ENCODE results near the gene TCEAL3.
"Not testable (repeated sequence)": the region's sequence is repeated elsewhere in the genome, so short reads cannot be mapped to it uniquely, and the experiment has no call there.

TCEAL3 gene, protein sequence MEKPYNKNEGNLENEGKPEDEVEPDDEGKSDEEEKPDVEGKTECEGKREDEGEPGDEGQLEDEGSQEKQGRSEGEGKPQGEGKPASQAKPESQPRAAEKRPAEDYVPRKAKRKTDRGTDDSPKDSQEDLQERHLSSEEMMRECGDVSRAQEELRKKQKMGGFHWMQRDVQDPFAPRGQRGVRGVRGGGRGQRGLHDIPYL

DNA sequence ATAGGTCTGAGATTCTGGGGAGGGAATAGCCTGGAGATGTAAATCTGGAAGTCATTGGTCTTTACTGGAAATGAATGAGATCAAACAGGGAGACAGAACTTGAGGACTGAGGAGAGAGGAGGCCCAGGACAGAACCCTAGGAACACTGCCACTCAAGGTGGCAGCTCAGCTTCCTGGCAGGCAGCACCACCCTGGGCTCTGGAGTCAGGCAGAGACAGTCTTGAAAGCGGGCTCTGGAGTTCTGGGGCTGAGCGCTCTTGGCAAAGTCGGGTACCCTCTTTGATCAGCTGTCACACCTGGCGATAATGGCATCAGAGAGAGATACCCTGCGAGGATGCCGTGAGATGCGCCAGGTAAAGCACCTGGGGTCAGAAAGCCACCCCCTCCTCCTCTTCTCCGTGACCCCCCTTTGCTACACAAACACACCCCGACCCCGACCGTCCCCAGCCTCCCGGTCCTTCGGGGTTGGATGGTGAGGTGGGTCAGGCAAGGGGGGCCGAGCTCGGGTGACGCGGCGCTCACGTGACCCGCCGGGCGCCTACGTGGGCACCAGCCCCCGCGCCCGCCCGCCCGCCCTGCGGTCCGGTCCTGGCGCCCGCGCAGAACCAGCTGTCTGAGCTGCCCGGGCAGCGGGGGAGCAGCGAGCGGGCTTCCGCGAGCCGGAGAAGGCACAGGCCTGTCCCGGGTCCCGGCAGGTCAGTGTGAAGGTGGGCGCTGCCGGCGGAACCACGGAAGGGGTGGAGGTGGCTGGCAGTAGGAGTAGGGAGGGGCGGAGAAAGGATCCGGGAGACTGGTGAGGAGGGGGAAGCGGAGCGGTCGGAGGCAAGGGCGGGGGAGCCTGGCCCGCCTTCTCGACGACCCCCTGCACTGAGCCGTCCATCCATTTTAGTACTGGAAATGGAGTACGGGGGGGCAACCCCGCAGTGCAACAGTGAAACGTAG lies at the start of gene TCEAL3:
TCEAL3 (plus strand) TSS at position 600 of the 942 bp plus-strand sequence. CDS start 1,102 bp downstream, outside the sequence.
- DNase-seq (ENCODE audit: low spot score), result peak; percentile 73

DNA sequence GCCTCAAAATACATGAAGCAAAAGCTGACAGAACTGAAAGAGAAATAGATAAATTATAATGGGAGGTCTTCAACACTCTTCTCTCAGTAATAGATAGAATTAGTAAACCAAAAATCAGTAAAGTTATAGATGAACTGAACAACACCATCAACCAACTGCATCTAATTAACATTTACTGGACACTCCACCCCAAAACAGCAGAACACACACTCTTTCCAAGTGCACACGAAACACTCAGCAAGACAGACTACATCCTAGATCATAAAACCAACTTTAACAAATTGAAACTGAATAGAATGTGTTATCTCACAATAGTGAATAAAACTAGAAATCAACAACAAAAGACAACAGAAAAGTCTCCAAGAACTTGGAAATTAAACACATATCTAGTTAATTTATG lies 47.5 kb upstream of the TCEAL3 start:
- no peak for DNase-seq (ENCODE audit: low spot score)

DNA sequence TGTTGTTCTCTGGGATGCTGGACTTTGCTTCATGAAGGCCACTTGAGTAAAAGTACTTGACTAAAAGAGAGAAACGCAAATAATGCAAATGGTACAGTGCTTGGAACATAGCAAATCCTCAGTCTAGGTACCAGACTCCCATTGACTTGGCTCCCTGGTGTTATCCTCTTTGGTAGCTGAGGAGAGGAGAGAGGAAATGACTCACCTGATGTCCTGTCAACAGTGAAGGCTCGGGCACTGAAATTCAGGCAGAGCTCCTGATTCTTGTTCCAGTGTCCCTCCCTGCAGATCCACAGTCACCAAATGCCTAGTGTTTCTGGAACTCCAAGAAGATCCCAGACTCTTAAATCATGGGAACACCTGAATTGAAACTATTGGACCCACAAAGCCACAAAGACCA lies 45.0 kb upstream of the TCEAL3 start:
- no peak for DNase-seq (ENCODE audit: low spot score)

- DNase-seq (ENCODE audit: low spot score), result no peak
Observed at GRCh38 chrX:103565197-103565596, 42.6 kb upstream of the TCEAL3 start.

DNA sequence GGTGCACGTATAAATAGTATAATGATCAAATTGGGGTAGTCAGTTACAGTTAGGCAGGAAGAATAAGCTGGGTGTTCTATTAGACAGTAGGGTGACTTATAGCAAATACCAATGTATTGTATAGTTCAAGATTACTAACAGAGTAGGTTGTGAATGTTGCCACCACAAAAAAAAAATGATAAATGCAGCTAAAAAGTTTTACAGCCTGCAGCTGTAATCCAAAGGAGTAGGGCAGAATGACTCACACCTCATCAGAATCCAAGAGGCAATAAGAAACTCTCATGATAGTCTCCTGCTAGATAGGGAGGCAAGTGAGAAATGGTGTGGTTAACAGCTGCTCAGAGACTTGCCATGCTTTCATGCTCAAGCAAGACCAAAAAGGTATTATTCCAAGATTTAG lies 42.0 kb upstream of the TCEAL3 start:
- no peak for DNase-seq (ENCODE audit: low spot score)

DNA sequence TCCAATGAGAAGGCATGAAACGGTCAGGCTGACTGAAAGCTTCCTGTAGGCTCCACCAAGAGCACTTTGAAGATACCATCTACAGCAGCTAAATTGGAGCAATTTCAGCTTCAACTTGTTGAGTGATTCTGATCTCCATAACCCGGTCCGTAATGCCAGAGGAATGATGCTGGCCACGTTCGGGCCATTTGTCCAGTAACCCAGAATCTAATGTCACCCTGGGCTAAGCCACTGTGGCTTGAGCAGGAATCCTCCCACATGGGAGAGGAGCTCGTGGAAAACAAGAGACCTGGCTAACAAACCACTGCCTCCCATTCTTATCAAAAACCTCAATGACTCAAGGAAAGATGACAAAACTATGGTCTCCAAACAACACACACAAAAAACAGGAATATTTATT lies 36.6 kb upstream of the TCEAL3 start:
- no peak for DNase-seq (ENCODE audit: low spot score)

- no peak for DNase-seq (ENCODE audit: low spot score)
Observed at GRCh38 chrX:103571726-103572125, 36.0 kb upstream of the TCEAL3 start.

DNA sequence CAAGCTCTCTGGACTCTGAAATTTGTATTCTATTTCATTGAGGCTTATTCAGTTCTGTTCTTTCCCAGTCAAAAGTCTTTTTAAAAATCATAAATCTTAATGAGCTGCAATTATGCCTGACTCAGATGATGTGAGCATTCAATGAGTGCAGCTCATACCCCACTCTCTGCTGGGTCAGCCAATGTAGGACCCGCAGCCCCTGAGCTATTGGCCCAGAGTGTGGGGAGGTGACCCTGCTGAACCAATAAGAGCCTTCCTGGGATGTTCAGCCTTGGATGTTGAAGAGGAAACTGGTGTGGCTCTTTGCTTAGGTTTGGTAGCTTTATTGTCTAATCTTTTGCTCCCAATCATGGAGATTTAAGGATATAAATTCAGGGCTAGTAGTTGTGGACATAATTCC lies 34.6 kb upstream of the TCEAL3 start:
- DNase-seq (ENCODE audit: low spot score), result peak; percentile 11

- no peak for DNase-seq (ENCODE audit: low spot score)
Observed at GRCh38 chrX:103584596-103584995, 23.2 kb upstream of the TCEAL3 start.

DNA sequence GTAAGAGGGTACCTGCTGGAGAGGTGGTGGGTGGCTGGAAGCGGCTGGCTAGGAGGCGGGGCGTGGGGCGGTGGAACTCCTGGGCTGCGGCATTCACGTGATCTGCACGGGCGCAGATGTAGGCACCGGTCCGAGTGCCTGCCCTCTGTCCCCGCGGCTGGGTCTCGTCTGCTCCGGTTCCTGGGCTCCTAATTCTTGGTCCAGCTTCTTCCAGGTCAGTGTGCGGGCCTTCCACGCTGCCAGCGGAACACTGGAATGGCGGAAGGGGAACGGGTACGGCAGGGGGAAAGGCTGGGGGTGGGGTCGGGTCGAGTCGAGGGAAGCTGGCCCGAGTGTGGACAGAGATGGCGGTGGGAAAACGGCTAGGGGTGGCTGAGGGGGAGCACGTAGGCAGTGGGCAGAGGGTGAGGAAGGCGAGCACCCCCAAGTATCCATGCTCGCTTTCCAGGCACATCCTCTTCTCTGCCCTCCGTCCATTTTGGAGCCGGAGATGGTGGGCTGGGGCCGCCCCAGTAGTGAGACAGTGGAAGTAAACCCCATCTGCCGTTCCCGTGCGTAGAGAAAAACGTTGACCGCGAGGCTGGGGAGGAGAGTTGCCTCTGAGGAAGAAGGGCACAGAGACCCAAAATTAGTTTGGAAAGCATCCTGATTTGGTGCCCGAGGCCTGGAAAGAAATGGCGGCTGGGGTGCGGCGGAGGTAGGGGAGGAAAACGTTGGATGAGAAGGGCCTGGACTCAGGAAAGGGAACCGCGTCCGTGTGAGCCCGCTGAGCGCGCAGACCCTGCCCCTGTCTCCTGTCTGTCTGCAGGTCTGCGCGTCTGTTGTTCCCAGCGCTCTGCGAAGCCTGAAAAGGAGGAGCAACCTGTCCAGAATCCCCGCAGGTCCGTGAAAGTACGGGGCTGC lies 22.1 kb upstream of the TCEAL3 start, which contains the start of gene TCEAL4:
TCEAL4 (plus strand) TSS at position 105 of the 903 bp plus-strand sequence. CDS start 1,161 bp downstream, outside the sequence.
- DNase-seq (ENCODE audit: low spot score), result peak; percentile 74

- DNase-seq (ENCODE audit: low spot score), result no peak
Observed at GRCh38 chrX:103586314-103586646, 21.5 kb upstream of the TCEAL3 start.

- DNase-seq (ENCODE audit: low spot score), result no peak
Observed at GRCh38 chrX:103586659-103587058, 21.1 kb upstream of the TCEAL3 start.

- DNase-seq (ENCODE audit: low spot score), result not testable (repeated sequence)
Observed at GRCh38 chrX:103592295-103592694, 15.5 kb upstream of the TCEAL3 start.

DNA sequence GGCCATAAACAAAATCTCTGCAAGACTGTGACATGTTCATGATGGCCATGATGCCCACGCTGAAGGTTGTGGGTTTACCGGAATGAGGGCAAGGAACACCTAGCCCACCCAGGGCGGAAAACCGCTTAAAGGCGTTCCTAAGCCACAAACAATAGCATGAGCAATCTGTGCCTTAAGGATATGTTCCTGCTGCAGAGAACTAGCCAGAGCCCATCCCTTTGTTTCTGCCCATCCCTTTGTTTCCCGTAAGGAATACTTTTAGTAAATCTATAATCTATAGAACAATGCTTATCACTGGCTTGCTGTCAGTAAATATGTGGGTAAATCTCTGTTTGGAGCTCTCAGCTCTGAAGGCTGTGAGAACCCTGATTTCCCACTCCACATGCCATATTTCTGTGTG lies 12.6 kb upstream of the TCEAL3 start:
- not testable (repeated sequence) for DNase-seq (ENCODE audit: low spot score)

DNA sequence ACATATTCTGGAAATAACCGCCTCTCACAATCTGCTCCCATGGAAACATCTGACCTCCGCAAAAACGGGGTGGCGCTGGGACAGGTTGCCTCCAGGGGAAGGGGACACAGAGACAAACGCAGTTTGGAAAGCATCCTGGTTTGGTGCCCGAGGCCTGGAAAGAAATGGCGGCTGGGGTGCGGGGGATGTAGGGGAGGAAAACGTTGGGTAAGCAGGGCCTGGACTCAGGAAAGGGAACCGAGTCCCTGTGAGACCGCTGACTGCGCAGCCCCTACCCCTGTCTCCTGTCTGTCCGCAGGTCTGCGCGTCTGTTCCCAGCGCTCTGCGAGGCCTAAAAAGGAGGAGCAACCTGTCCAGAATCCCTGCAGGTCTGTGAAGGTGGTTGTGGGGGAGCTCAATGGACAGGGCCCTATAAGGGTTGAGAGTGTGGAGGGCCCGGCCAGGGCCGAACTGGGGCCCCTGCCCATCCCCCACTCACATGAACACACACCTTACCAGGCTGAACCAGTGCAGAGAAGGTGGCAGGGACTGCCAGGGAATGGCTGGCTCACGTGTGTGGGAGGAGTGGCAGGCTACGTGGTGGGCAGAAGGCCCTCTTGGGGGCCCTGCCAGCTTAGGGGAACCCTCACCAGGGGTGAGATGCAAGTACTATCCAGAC lies 672 bp downstream of the TCEAL3 start:
- DNase-seq (ENCODE audit: low spot score), result peak; percentile 3

DNA sequence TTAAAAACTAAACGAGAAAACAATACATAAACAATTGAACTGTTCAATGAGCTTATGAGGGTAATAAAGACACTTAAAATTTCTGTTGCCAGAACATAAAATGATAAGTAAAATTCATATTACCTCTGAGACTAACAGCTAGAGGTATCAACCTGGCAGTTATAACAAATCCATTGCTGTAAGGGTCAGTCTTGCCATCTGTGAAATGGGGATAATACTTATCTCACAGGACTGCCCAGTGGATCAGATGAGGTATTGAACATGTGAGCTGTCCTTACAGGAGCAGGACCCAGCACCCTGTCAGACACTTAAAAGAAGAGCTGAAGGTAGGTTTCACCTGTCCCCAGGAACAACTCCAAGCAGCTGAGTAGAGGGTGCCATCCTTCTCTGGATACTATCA lies 2.5 kb downstream of the TCEAL3 start:
- DNase-seq (ENCODE audit: low spot score), result no peak

DNA sequence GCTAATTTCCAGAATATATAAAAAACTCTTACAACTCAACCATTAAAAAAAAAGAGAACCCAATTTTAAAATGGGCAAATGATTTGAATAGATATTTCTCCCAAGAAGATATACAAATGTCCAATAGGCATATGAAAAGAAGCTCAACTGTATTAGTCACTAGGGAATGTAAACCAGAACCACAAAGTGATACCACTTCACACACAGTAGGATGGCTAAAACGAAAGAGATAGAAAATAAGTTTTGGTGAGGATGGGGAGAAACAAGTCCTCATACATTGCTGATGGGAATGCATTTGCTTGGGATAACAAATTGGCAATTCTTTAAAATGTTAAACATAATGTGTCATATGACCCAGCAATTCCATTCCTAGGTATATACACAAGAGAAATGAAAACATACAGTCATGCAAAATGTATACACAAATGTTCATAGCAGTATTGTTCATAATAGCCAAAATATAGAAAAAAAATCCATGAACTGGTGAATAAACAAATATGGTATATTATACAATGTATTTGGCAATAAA lies 5.7 kb downstream of the TCEAL3 start:
- DNase-seq (ENCODE audit: low spot score), result no peak

DNA sequence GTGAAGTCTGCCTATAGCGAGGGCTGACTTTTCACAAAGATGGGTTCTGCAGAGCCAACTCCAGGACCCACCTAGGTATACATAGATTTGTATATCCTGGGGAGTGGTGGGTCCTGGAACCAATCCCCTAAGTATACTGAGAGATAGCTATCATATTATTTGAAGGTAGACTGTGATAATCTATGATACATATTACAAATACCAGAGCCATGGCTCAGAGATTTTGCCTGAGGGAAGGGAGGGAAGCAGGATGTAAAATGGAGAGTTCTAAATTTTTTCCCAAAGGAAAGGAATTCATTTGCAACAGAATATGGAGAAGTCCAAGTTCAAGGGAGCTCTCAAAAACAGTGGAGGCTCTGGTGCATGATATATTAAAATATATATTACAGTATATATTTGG lies 7.2 kb downstream of the TCEAL3 start:
- DNase-seq (ENCODE audit: low spot score), result no peak

DNA sequence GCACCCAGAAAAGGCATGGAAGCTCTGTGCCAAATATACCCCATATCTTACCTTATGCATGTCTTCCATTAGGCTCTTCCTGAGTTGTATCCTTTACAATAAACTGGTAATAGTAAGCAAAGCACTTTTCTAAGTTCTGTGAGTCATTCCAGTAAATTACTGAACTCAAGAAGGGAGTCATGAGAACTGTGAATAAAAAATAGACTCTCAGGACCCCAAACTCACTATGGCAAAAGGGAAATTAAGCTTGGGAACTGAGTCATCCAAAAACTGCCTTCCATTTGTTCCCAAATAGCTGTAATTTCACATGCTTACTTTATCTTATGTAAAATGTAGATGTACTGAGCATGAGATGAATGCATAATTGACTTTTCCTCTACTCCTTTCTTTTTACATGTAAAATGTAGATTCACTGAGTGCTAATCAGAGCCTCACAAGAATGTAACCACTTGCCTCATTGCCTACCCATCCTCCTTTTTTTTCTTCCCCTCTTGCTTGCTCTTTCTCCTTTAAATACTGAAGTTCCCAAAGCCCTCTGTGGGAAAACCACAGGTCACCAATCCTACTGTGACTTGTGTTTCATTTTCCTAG lies 8.1 kb downstream of the TCEAL3 start:
- DNase-seq (ENCODE audit: low spot score), result no peak

- DNase-seq (ENCODE audit: low spot score), result no peak
Observed at GRCh38 chrX:103616676-103617186, 9.0 kb downstream of the TCEAL3 start.

GRCh38 chrX:103624111-103624510 lies 16.3 kb downstream of the TCEAL3 start:
- no peak for DNase-seq (ENCODE audit: low spot score)

Data from iPS-NIHi11 (cell line).